ENCODE measurements around the gene FRMD4A. TPM values are rescaled to one million over a fixed set of nuclear protein-coding genes. Genes with fewer than 3 reads are reported as not detected.

Gene FRMD4A
- total RNA-seq, 4 donors from 2014 or later: 4.0 to 12.7 (median 5.6) TPM

DNA sequence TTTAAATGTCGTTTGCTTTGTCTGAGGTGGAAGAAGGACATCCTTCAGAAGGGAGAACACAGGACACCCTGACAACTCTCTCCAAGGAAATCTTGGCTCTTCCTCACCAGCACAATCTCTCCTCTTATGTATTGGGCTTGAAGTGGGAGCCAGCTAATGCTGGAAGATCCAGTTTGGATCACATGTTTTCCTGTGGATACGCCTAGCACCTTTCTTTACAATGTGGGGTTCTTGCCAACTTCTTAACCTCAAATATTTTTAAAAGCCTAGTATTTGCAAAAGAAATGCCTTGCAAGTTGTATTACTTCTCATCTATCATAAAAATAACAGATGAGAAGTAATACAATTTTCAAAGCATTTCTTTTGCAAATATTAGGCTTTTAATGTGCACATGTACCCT, 76.4 kb downstream of the FRMD4A start:
- 58 to 70% methylated on average over 2 of the region's 2 CpGs for WGBS, 2 donors (ENCODE audit: low coverage in 1 of 2)
- in situ Hi-C loops (cut with MboI; ENCODE audit: low pct_ligation_motif_present in 1 of 4, low pct_unique_long_range_greater_than_20kb in 1 of 4, low sequenced_read_pairs in 3 of 4): no loop called here
- TF ChIP-seq, protein P1, sequence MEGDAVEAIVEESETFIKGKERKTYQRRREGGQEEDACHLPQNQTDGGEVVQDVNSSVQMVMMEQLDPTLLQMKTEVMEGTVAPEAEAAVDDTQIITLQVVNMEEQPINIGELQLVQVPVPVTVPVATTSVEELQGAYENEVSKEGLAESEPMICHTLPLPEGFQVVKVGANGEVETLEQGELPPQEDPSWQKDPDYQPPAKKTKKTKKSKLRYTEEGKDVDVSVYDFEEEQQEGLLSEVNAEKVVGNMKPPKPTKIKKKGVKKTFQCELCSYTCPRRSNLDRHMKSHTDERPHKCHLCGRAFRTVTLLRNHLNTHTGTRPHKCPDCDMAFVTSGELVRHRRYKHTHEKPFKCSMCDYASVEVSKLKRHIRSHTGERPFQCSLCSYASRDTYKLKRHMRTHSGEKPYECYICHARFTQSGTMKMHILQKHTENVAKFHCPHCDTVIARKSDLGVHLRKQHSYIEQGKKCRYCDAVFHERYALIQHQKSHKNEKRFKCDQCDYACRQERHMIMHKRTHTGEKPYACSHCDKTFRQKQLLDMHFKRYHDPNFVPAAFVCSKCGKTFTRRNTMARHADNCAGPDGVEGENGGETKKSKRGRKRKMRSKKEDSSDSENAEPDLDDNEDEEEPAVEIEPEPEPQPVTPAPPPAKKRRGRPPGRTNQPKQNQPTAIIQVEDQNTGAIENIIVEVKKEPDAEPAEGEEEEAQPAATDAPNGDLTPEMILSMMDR (IDR thresholded peaks at IDR 0.05): no peak
- TF ChIP-seq POLR2A (IDR thresholded peaks at IDR 0.05) (no peak), EP300 (IDR thresholded peaks at IDR 0.05; ENCODE audit: low read depth) (no peak), POLR2AphosphoS5 (IDR thresholded peaks at IDR 0.05) (no peak)

DNA sequence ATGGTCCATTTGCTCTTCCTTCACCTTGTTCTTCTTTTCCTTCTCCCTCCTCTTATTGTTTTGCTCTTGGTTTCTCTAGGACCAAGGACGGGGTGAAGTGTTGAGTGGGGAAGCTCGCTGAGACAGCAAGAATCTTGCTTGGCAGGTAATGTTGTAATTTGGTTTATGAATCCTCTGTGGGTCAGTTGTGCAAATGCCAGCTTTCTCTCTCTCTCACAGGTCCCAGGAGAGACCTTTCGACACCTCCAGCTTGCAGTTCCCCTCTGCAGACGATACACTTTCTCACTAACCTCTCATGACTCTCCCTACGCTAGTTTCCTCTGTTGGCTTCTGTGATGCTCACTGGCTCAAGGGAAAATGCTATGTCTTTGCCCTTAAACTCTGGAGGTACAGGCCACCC, 77.0 kb downstream of the FRMD4A start:
- intact Hi-C loops (cut with DNase I; ENCODE audit: low total_unique reads): no loop called here
- TF ChIP-seq POLR2AphosphoS5 (IDR thresholded peaks at IDR 0.05) (no peak), EP300 (IDR thresholded peaks at IDR 0.05; ENCODE audit: low read depth) (no peak), POLR2A (IDR thresholded peaks at IDR 0.05) (no peak)
- TF ChIP-seq, protein P1 (IDR thresholded peaks at IDR 0.05): no peak
- in situ Hi-C loops (cut with MboI; ENCODE audit: low pct_ligation_motif_present in 1 of 4, low pct_unique_long_range_greater_than_20kb in 1 of 4, low sequenced_read_pairs in 3 of 4): no loop called here
- Histone ChIP-seq H3K4me1 (no peaks in the 10 kb centered on the region), H3K36me3 (no peaks in the 10 kb centered on the region), H3K27me3 (peaks cover 18% of the 10 kb centered on the region), H3K27ac (no peak overlapping the region), H3K4me3 (no peak overlapping the region), H3K9me3 (no peaks in the 10 kb centered on the region)
- DNase-seq: no peak
- WGBS, 2 donors (ENCODE audit: low coverage in 1 of 2): 78 to 85% methylated on average over 4 to 5 of the region's 5 CpGs

More for the DNA sequence above, 76.4 kb downstream of the FRMD4A start:
- intact Hi-C loops (cut with DNase I; ENCODE audit: low total_unique reads): no loop called here
- no peak for DNase-seq
- Histone ChIP-seq H3K4me3 (no peak overlapping the region), H3K9me3 (no peaks in the 10 kb centered on the region), H3K27me3 (peaks cover 18% of the 10 kb centered on the region), H3K4me1 (no peaks in the 10 kb centered on the region), H3K36me3 (no peaks in the 10 kb centered on the region), H3K27ac (no peak overlapping the region)

DNA sequence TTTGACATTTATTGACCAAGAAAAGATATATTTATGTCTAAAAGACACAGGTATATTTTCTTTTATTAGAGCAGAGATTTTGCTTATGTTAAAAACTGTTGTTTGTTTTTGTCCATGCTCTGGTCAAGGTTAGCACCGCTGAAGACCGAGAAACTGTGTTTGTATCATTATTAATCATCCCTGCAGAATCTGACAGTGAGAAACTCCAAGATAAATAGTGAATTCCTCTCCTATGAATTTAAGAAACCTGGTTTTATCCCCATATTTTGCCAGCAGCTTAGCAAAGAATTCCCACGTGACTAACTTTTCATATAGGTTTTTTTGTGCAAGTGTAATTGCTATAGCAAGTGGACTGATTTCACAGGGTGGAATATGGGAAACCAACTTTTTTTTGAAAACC, 77.6 kb downstream of the FRMD4A start:
- no peak for TF ChIP-seq POLR2A (IDR thresholded peaks at IDR 0.05)
- no peak for TF ChIP-seq EP300 (IDR thresholded peaks at IDR 0.05; ENCODE audit: low read depth)
- no peak for TF ChIP-seq POLR2AphosphoS5 (IDR thresholded peaks at IDR 0.05)
- in situ Hi-C loops (cut with MboI; ENCODE audit: low pct_ligation_motif_present in 1 of 4, low pct_unique_long_range_greater_than_20kb in 1 of 4, low sequenced_read_pairs in 3 of 4): no loop called here
- Histone ChIP-seq H3K27me3 (peaks cover 18% of the 10 kb centered on the region), H3K4me3 (no peak overlapping the region), H3K9me3 (no peaks in the 10 kb centered on the region), H3K27ac (no peak overlapping the region), H3K4me1 (no peaks in the 10 kb centered on the region), H3K36me3 (no peaks in the 10 kb centered on the region)
- DNase-seq: no peak
- intact Hi-C loops (cut with DNase I; ENCODE audit: low total_unique reads): no loop called here
- WGBS, 2 donors (ENCODE audit: low coverage in 1 of 2): 67 to 85% methylated on average over 3 of the region's 3 CpGs

DNA sequence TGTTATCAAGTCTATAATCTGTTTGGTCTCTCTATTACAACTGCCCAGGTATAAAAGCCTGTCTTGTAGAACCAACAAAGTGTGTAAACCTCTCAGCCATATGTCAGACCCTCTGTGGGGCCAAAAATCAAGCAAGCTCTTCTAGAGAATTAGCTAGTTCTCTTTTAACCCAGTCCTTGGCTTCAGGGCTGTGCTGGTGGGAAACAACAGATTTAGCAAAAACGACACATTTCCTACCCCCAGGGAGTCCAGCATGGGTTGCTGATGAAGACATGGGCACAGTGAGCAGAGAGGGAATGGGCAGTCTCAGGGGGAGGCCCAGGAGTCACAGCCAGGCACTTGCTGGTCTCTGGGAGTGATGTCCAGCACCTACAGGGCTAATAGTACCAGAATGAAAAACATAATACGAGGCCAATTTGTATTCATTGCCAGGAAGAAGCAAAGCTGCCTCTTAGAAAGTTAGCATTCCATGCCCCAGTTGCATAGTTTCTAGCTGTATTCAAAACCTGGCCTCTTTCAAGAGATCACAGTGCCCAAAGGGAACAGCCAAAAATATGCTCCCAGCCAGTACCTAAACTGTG, 80.1 kb downstream of the FRMD4A start:
- no peak overlapping the region for H3K4me3 ChIP-seq
- WGBS, 2 donors (ENCODE audit: low coverage in 1 of 2): 72% methylated on average over 2 of the region's 2 CpGs; no CpG with 5 or more reads in 1 of the 2 donors
- no peak for DNase-seq
- no peak for TF ChIP-seq EP300 (IDR thresholded peaks at IDR 0.05; ENCODE audit: low read depth)
- in situ Hi-C loops (cut with MboI; ENCODE audit: low pct_ligation_motif_present in 1 of 4, low pct_unique_long_range_greater_than_20kb in 1 of 4, low sequenced_read_pairs in 3 of 4): no loop called here
- H3K27ac ChIP-seq: no peak overlapping the region
- H3K4me1 ChIP-seq: no peaks in the 10 kb centered on the region
- H3K27me3 ChIP-seq: peaks cover 16% of the 10 kb centered on the region
- H3K36me3 ChIP-seq: no peaks in the 10 kb centered on the region
- no peaks in the 10 kb centered on the region for H3K9me3 ChIP-seq
- intact Hi-C loops (cut with DNase I; ENCODE audit: low total_unique reads): no loop called here

DNA sequence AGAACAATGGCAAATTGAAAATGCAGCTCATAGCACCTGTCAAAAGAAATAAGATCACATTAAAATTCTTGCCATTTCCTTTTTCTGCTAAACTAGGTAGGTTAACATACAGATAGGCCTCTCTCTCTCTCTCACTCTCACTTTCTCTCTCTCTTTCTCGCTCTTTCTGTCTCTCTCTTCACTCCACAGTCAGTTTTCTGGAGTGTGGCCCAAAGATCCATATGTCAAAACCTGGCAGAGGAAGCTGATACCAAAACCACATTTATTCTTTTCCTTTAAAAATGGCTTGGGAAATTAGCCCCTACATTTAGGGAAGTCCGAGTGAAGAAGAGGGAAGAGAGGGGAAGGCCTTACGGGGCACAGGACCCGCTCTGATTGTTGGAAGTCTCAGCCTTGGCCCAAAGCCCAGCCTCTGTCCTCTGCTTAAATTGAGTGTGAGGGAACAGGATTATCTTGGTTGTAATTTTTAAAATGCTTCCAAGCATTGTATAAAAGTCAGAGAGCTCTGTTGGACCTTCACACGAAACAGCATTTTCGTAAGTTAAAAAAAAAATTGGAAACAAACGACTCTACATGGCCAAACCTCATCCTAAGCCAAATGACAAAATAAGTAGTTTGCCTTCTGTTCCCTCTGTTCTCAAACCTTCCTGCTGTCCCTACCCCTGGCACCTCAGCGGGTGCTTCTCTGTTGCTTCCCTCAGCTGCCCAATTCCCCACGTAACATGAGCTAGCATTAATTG, 83.2 kb downstream of the FRMD4A start:
- H3K27me3 ChIP-seq: peaks cover under 1% of the 10 kb centered on the region
- no peaks in the 10 kb centered on the region for H3K4me1 ChIP-seq
- WGBS, 2 donors (ENCODE audit: low coverage in 1 of 2): 47 to 53% methylated on average over 6 to 9 of the region's 9 CpGs
- no peaks in the 10 kb centered on the region for H3K9me3 ChIP-seq
- intact Hi-C loops (cut with DNase I; ENCODE audit: low total_unique reads) (no loop called here), in situ Hi-C loops (cut with MboI; ENCODE audit: low pct_ligation_motif_present in 1 of 4, low pct_unique_long_range_greater_than_20kb in 1 of 4, low sequenced_read_pairs in 3 of 4) (no loop called here)
- no peak for DNase-seq
- H3K36me3 ChIP-seq: no peaks in the 10 kb centered on the region
- no peak overlapping the region for H3K4me3 ChIP-seq
- TF ChIP-seq, protein P1 (IDR thresholded peaks at IDR 0.05): no peak
- no peak for TF ChIP-seq POLR2AphosphoS5 (IDR thresholded peaks at IDR 0.05)
- no peak for TF ChIP-seq EP300 (IDR thresholded peaks at IDR 0.05; ENCODE audit: low read depth)
- TF ChIP-seq POLR2A (IDR thresholded peaks at IDR 0.05): no peak
- H3K27ac ChIP-seq: no peak overlapping the region
